GM06990 (cell line): Measurements from ENCODE around the gene HOXB6.

Experiments
- DNase-seq: peaks from one replicate; pipeline ENCODE4 v3.0.0-alpha.2; 2011; ENCODE audit not compliant: insufficient read length; ENCODE audit errors: extremely low read depth
- H3K27me3 ChIP-seq: replicated peaks from 2 replicates; pipeline ENCODE4 v1.6.0; 2011; ENCODE audit warnings: low read length; ENCODE audit not compliant: control insufficient read depth, insufficient read depth
- H3K36me3 ChIP-seq: 2 replicates; pipeline ENCODE4 v1.5.1; 2011; ENCODE audit warnings: low read length; ENCODE audit not compliant: control insufficient read depth, insufficient read depth
- H3K4me3 ChIP-seq: replicated peaks from 2 replicates; pipeline ENCODE4 v1.5.1; 2011; ENCODE audit warnings: low read depth, mild to moderate bottlenecking, control low read depth, low read length
- CTCF ChIP-seq: IDR thresholded peaks from 2 replicates; pipeline ENCODE4 v1.5.1; 2011; ENCODE audit warnings: low read length, control low read depth, mild to moderate bottlenecking, inconsistent platforms; ENCODE audit not compliant: insufficient read depth, poor library complexity, severe bottlenecking

Gene HOXB6

DNA sequence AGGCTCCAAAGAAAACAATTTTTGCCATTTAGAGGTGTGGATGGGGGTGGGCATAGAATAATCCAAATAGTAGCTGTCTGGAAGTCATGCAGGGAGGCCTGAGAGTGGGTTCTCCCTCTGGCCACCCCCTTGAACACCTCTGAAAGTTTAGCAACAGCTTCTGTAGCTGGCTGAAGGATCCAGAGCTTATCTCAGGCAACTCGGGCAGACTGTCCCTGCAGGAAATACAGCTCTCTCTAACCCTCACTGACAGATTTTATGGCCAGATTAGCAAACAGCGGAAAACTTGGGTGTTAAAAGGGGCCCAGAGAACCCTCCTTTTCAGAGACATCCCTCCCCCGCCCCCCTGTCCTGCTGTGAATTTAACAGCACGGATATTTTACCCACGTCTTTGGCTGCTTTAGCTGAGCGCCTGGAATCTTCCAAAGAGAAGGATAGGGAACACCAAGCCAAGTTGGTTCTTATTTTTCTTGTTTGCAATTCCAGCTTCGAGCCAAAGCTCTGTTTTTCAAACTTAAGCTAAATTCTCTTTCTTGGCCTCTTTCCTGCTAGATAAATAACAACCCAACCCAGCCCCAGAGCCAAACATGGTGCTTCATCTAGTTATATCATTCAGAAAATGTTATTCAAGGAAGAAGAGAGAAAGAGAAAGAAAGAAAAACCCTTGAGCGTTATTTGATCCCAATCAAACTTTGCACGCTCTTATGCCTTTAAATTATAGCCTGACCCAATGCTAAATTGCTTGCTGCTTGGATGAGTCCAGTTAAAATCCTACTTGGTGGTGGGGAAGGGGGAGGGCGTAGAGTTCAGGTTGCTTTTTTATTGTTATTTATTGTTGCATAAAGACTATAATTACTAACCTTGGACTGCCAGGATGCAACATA is 57.6 kb downstream of the HOXB6 start:
- Histone ChIP-seq H3K4me3 (no peak overlapping the region), H3K27me3 (no peaks in the 10 kb centered on the region), H3K36me3 (no peaks in the 10 kb centered on the region)
- no peak for TF ChIP-seq CTCF
- DNase-seq: no peak

- DNase-seq: no peak
- TF ChIP-seq CTCF: no peak
- no peaks in the 10 kb centered on the region for H3K27me3 ChIP-seq
- no peak overlapping the region for H3K4me3 ChIP-seq
- no peaks in the 10 kb centered on the region for H3K36me3 ChIP-seq
Measured at GRCh38 chr17:48546137-48546923, 58.5 kb downstream of the HOXB6 start.
